DOHH2 (cell line): ENCODE data around the gene APOE.

Experiments used
- EZH2phosphoT487 ChIP-seq: fragments of 200-600 bp; sonication (generic); IDR thresholded peaks from 2 replicates; pipeline ENCODE4 v1.6.1; 2017; ENCODE audit warnings: borderline replicate concordance, mild to moderate bottlenecking, antibody characterized with exemption, low read length, moderate library complexity, mixed read lengths
- TF ChIP-seq, protein P1 (sequence below): fragments of 200-600 bp; sonication (generic); IDR thresholded peaks from one replicate; pipeline ENCODE4 v1.5.1; 2014; ENCODE audit warnings: antibody characterized with exemption, mild to moderate bottlenecking, low read depth, low read length; ENCODE audit not compliant: poor library complexity, severe bottlenecking

DNA sequence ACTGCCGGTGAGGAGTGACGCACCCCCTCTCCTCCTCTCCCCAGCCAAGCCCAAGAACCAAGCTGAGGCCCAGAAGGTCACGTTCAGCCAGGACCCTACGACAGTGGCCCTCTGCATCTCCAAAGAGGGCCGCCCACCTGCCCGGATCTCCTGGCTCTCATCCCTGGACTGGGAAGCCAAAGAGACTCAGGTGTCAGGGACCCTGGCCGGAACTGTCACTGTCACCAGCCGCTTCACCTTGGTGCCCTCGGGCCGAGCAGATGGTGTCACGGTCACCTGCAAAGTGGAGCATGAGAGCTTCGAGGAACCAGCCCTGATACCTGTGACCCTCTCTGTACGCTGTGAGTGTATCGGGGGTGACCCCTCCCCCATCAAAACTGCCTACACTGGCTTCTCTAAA is 33.8 kb upstream of the APOE start:
- TF ChIP-seq, protein P1, sequence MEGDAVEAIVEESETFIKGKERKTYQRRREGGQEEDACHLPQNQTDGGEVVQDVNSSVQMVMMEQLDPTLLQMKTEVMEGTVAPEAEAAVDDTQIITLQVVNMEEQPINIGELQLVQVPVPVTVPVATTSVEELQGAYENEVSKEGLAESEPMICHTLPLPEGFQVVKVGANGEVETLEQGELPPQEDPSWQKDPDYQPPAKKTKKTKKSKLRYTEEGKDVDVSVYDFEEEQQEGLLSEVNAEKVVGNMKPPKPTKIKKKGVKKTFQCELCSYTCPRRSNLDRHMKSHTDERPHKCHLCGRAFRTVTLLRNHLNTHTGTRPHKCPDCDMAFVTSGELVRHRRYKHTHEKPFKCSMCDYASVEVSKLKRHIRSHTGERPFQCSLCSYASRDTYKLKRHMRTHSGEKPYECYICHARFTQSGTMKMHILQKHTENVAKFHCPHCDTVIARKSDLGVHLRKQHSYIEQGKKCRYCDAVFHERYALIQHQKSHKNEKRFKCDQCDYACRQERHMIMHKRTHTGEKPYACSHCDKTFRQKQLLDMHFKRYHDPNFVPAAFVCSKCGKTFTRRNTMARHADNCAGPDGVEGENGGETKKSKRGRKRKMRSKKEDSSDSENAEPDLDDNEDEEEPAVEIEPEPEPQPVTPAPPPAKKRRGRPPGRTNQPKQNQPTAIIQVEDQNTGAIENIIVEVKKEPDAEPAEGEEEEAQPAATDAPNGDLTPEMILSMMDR, result no peak
- no peak for TF ChIP-seq EZH2phosphoT487
